ENCODE results near the gene NHEJ1.

GRCh38 chr2:219099329-219099728 lies 61.3 kb downstream of the NHEJ1 start:
- TF ChIP-seq EP300 (IDR thresholded peaks at IDR 0.05; ENCODE audit: low read depth) (no peak), POLR2AphosphoS5 (IDR thresholded peaks at IDR 0.05) (no peak)

All from transverse colon (tissue), 3 donors.